Astrocyte of the spinal cord (primary cell): ENCODE measurements around the gene UNC13C.

Experiments
- DNase-seq: peaks from one replicate; pipeline ENCODE4 v3.0.0; 2011; ENCODE audit warnings: low read depth, low spot score
- H3K4me3 ChIP-seq: 2 replicates; pipeline ENCODE4 v1.5.1; 2011; ENCODE audit warnings: low read depth, mild to moderate bottlenecking, low read length, moderate library complexity
- CTCF ChIP-seq: IDR thresholded peaks from 2 replicates; pipeline ENCODE4 v1.5.1; 2012; ENCODE audit warnings: low read depth, mild to moderate bottlenecking, low read length, inconsistent platforms
- in situ Hi-C: cut with HindIII; loops from 2 replicates; pipeline ENCODE4 v1.10.0; 2017; ENCODE audit warnings: low sequenced_read_pairs

UNC13C gene

GRCh38 chr15:54640873-54641272 lies 662.6 kb downstream of the UNC13C start:
- TF ChIP-seq CTCF, result no peak
- no peak overlapping the region for H3K4me3 ChIP-seq
- in situ Hi-C loops, result no loop called here
- DNase-seq, result no peak

- no peak for DNase-seq
- in situ Hi-C loops, result no loop called here
- no peak overlapping the region for H3K4me3 ChIP-seq
- no peak for TF ChIP-seq CTCF
These were observed 666.6 kb downstream of the UNC13C start for GRCh38 chr15:54644796-54645195.

GRCh38 chr15:54659646-54660045 lies 681.4 kb downstream of the UNC13C start:
- TF ChIP-seq CTCF, result no peak
- in situ Hi-C loops, result no loop called here
- H3K4me3 ChIP-seq, result no peak overlapping the region
- no peak for DNase-seq

- DNase-seq, result no peak
- TF ChIP-seq CTCF, result no peak
- H3K4me3 ChIP-seq, result no peak overlapping the region
- in situ Hi-C loops, result no loop called here
These were observed 682.1 kb downstream of the UNC13C start for GRCh38 chr15:54660356-54660755.

- DNase-seq, result no peak
- in situ Hi-C loops, result no loop called here
These were observed 697.0 kb downstream of the UNC13C start for GRCh38 chr15:54675241-54675640.

GRCh38 chr15:54681584-54681983 lies 703.3 kb downstream of the UNC13C start:
- H3K4me3 ChIP-seq, result no peak overlapping the region
- DNase-seq, result no peak
- TF ChIP-seq CTCF, result no peak
- in situ Hi-C loops, result no loop called here

More at GRCh38 chr15:54675241-54675640, 697.0 kb downstream of the UNC13C start:
- no peak for TF ChIP-seq CTCF
- H3K4me3 ChIP-seq, result no peak overlapping the region
